Retina (tissue), 1 donor: ENCODE data around the gene ATG16L1.

Experiments used
- DNase-seq: peaks from one replicate; pipeline ENCODE4 v3.0.0-alpha.2; 2016

ATG16L1 gene

DNA sequence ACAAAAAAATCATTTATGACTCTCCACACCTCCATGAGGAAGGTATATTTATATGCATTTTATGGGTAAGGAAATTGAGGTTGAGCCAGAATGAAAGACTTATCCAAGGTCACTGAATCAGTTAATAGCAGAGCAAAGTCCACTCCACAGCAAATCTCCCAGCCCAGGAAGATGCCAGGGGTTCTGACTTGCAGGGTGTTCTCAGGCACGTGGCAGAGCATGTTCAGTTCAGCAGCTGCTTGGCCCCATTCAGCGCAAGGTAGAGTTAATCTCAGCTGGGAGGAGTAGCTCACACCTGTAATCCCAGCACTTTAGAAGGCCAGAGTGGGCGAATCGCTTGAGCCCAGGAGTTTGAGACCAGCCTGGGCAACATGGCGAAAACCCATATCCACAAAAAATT, 85.1 kb downstream of the ATG16L1 start:
- no peak for DNase-seq

DNA sequence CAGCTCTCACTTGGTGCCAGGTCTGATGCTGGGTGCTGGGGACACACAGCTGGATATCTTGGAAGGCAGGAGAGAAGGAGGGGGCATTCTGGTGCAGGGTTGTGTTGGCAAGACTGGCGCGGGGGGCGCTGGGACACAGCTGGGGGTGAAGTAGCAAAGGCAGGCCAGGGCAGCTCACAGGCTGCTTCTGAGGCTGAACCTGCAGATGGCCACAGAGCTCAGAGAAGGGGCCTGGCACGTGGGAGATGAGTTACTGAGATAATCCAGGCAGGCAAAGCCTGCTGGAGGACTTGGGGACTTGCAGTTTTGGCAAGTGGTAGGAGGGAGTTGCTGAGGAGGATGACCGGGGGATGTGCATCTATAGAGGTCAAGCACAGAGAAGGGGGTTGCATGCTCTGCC, 86.6 kb downstream of the ATG16L1 start:
- DNase-seq: no peak

DNA sequence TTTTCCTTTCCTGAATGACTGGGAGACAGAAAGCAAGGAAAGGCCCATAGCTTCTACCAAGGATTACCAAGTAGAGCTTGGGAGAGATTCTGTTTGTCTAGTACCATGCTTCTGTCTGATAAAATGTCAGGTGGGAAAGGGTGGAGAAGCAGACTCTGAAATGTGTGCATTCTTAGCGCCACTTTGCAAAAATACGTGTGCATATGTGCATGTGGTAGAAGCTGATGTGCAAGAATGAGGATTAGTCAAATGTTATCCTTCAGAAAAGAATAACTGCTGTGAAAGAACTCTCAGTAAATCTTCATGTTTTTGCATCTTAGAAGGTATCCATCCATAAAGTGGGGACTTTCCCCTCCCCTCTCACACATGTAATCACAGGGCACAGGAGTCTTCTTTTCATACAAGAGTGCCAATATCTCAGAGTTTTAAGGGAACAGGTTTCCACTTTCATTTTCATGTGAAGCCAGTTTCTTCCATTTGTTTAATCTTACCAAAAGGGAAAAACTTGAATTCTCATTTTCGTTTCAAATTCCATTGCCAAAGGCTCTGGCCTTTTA, 87.4 kb downstream of the ATG16L1 start:
- no peak for DNase-seq

DNA sequence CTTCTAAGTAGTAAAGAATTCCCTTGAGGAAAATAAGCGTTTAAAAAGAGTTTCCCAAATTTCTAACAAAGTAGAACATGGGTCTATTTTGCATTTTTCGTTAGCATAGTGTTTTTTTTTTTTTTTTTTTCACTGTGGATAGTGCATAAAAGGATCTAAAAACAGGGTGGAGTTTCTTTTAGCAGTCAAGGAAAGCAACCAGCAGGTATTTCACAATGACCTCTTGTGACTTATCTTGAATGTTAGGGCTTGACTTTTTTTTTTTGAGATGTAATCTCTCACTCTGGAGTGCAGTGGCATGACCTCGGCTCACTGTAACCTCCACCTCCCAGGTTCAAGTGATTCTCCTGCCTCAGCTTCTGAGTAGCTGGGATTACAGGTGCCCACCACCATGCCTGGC, 88.0 kb downstream of the ATG16L1 start:
- DNase-seq: no peak

DNA sequence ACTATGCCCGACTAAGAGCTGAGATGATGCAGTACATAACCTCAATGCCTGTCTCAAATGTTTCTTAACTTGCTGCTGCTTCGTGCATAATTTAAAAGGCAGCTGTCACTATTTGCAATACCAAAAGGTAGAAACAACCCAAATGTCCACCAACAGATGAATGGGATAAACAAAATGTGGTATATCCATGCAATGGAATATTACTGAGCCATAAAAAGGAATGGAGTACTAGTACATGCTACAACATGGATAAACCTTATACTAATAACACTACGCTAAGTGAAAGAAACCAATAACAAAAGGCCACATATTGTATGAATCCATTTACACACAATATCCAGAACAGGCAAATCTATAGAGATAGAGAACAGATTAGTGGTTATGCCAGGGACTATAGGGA, 89.8 kb downstream of the ATG16L1 start:
- DNase-seq: no peak

DNA sequence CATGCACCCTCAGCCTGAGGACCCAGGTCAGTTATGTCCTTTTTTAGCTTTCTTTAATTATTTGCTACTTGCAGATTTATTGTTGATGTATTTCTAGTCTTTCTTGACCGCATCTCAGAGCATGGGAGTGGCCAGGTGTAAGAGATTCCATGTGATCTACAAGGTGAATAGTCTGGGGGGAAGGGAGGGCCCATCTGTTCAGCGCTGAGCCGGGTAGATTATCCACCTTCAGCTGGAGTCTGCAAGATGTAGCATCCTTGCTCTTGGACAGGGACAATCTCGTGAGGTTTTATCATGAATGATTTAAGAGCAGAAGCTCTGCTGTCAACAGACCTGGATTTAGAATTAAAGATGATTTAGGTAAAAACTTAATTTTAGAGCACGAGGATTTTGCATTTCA, 90.8 kb downstream of the ATG16L1 start:
- no peak for DNase-seq

DNA sequence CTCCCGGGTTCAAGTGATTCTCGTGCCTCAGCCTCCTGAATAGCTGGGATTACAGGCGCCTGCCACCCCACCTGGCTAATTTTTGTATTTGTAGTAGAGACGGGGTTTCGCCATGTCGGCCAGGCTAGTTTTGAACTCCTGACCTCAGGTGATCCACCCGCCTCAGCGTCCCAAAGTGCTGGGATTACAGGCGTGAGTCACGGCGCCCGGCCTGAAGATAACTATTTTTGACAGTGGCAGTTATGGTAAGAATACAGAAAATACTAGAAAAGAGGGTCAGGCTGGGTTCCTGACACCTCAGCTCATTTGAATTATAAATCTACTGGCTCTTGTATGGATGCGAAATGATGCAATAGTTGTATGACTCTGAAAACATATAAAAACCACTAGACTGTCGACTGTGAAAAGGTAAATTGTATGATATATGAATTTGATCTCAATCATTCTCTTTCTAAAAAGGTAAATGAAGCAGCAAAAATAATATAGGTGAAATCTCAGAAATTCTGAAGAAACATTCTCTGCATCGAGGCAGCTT, 91.8 kb downstream of the ATG16L1 start:
- no peak for DNase-seq
